Effector CD4-positive, alpha-beta T cell (primary cell): ENCODE results near the gene GPR176.
A peak's percentile ranks its signal among the peaks of the same experiment; 100 is the strongest.
"Not testable (repeated sequence)": the region's sequence is repeated elsewhere in the genome, so short reads cannot be mapped to it uniquely, and the experiment has no call there.

Experiments
- DNase-seq: peaks from one replicate; pipeline ENCODE4 v3.0.0-alpha.2; 2020

Gene GPR176

GRCh38 chr15:39934397-39935071 is 14.5 kb upstream of the GPR176 start:
- no peak for DNase-seq

- DNase-seq: no peak
Measured at GRCh38 chr15:39931615-39932014, 11.5 kb upstream of the GPR176 start.

GRCh38 chr15:39926526-39926925 is 6.5 kb upstream of the GPR176 start:
- no peak for DNase-seq

GRCh38 chr15:39925112-39925842 is 5.2 kb upstream of the GPR176 start:
- no peak for DNase-seq

- no peak for DNase-seq
Measured at GRCh38 chr15:39924437-39924836, 4.4 kb upstream of the GPR176 start.

GRCh38 chr15:39922462-39923092 is 2.5 kb upstream of the GPR176 start:
- DNase-seq: no peak

GRCh38 chr15:39921274-39921638 is 1.2 kb upstream of the GPR176 start:
- no peak for DNase-seq

- peak; percentile 63 for DNase-seq
Measured at GRCh38 chr15:39920510-39921273, 626 bp upstream of the GPR176 start.

GRCh38 chr15:39919411-39919747 is 687 bp downstream of the GPR176 start:
- no peak for DNase-seq

- DNase-seq: no peak
Measured at GRCh38 chr15:39918688-39919385, 1.2 kb downstream of the GPR176 start.

- no peak for DNase-seq
Measured at GRCh38 chr15:39914977-39915376, 5.1 kb downstream of the GPR176 start.

- no peak for DNase-seq
Measured at GRCh38 chr15:39909007-39909406, 11.1 kb downstream of the GPR176 start.

GRCh38 chr15:39908186-39908585 is 11.9 kb downstream of the GPR176 start:
- no peak for DNase-seq

GRCh38 chr15:39907216-39907615 is 12.8 kb downstream of the GPR176 start:
- DNase-seq: no peak

- DNase-seq: no peak
Measured at GRCh38 chr15:39904115-39904514, 16.0 kb downstream of the GPR176 start.

GRCh38 chr15:39898317-39898716 is 21.7 kb downstream of the GPR176 start:
- no peak for DNase-seq

GRCh38 chr15:39896846-39897245 is 23.2 kb downstream of the GPR176 start:
- DNase-seq: no peak

- no peak for DNase-seq
Measured at GRCh38 chr15:39896101-39896500, 24.0 kb downstream of the GPR176 start.

- not testable (repeated sequence) for DNase-seq
Measured at GRCh38 chr15:39893051-39893450, 27.0 kb downstream of the GPR176 start.

- no peak for DNase-seq
Measured at GRCh38 chr15:39892418-39892817, 27.6 kb downstream of the GPR176 start.

GRCh38 chr15:39890621-39891020 is 29.4 kb downstream of the GPR176 start:
- DNase-seq: no peak

GRCh38 chr15:39889601-39890000 is 30.5 kb downstream of the GPR176 start:
- DNase-seq: no peak

- DNase-seq: no peak
Measured at GRCh38 chr15:39888809-39889208, 31.3 kb downstream of the GPR176 start.
